Panc1 (cell line): Measurements from ENCODE around the gene ZNF326.

Experiments
- CTCF ChIP-seq: fragments of 450-650 bp; IDR thresholded peaks from 2 replicates; pipeline ENCODE4 v1.5.1; 2017; ENCODE audit warnings: mild to moderate bottlenecking
- POLR2AphosphoS5 ChIP-seq: IDR thresholded peaks from 2 replicates; pipeline ENCODE4 v1.6.1; 2012; ENCODE audit warnings: mild to moderate bottlenecking, low read depth, low read length, moderate library complexity
- TCF7L2 ChIP-seq: IDR thresholded peaks from 2 replicates; pipeline ENCODE4 v1.6.1; 2011; ENCODE audit warnings: mild to moderate bottlenecking, low read depth, low read length, inconsistent platforms

- no peak for TF ChIP-seq CTCF
- no peak for TF ChIP-seq POLR2AphosphoS5
- TF ChIP-seq TCF7L2 = no peak
These were observed 29.6 kb upstream of the ZNF326 start for GRCh38 chr1:89965193-89965768.
